ENCODE measurements around the gene ITM2B.

DNA sequence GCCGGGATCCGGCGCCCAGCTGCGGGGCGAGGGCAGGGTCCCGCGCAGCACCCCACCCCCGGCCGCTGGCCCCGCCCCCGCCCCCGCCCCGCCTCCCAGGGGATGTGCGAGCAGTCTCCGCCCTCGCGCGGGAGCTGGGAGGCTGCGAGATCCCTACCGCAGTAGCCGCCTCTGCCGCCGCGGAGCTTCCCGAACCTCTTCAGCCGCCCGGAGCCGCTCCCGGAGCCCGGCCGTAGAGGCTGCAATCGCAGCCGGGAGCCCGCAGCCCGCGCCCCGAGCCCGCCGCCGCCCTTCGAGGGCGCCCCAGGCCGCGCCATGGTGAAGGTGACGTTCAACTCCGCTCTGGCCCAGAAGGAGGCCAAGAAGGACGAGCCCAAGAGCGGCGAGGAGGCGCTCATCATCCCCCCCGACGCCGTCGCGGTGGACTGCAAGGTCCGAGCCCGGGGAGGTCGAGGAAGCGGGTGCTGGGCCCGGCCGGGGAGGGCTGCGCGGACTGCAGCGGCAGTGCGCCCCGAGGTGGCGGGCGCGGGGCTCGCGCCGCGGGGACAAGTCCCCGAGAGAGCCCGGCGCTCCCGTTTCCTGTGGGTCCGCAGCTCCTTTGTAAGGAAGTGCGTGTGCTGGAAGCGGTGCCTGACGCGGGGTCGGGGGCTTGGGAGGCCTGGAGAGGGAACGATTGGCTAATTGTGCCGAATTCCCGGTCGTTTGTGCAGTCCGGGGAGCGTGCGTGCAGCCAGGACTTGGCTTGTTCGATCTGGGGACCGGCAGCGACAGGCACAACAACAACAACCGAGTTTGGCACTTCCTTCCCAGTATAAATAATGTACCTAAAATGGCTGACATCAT, at the start of gene ITM2B:
- TF ChIP-seq, protein P1, sequence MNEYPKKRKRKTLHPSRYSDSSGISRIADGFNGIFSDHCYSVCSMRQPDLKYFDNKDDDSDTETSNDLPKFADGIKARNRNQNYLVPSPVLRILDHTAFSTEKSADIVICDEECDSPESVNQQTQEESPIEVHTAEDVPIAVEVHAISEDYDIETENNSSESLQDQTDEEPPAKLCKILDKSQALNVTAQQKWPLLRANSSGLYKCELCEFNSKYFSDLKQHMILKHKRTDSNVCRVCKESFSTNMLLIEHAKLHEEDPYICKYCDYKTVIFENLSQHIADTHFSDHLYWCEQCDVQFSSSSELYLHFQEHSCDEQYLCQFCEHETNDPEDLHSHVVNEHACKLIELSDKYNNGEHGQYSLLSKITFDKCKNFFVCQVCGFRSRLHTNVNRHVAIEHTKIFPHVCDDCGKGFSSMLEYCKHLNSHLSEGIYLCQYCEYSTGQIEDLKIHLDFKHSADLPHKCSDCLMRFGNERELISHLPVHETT (tag by site-specific recombination; IDR thresholded peaks at IDR 0.05), result no peak
- TF ChIP-seq ZNF266 (tag by site-specific recombination; IDR thresholded peaks at IDR 0.05; ENCODE audit: low read depth), result no peak
- TF ChIP-seq, protein P2, sequence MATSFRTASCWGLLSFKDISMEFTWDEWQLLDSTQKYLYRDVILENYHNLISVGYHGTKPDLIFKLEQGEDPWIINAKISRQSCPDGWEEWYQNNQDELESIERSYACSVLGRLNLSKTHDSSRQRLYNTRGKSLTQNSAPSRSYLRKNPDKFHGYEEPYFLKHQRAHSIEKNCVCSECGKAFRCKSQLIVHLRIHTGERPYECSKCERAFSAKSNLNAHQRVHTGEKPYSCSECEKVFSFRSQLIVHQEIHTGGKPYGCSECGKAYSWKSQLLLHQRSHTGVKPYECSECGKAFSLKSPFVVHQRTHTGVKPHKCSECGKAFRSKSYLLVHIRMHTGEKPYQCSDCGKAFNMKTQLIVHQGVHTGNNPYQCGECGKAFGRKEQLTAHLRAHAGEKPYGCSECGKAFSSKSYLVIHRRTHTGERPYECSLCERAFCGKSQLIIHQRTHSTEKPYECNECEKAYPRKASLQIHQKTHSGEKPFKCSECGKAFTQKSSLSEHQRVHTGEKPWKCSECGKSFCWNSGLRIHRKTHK (tag by site-specific recombination; IDR thresholded peaks at IDR 0.05), result no peak

All from HEK293 (cell line).